HG03108 (cell line): Measurements from ENCODE around the gene PNMA8C.
"Not testable (repeated sequence)": the region's sequence is repeated elsewhere in the genome, so short reads cannot be mapped to it uniquely, and the experiment has no call there.

Experiments used
- ATAC-seq: cut with Tn5 transposase; IDR thresholded peaks from one replicate; pipeline ENCODE4 v1.9.1; 2021; ENCODE audit warnings: moderate library complexity; ENCODE audit not compliant: unreplicated experiment

Gene PNMA8C

DNA sequence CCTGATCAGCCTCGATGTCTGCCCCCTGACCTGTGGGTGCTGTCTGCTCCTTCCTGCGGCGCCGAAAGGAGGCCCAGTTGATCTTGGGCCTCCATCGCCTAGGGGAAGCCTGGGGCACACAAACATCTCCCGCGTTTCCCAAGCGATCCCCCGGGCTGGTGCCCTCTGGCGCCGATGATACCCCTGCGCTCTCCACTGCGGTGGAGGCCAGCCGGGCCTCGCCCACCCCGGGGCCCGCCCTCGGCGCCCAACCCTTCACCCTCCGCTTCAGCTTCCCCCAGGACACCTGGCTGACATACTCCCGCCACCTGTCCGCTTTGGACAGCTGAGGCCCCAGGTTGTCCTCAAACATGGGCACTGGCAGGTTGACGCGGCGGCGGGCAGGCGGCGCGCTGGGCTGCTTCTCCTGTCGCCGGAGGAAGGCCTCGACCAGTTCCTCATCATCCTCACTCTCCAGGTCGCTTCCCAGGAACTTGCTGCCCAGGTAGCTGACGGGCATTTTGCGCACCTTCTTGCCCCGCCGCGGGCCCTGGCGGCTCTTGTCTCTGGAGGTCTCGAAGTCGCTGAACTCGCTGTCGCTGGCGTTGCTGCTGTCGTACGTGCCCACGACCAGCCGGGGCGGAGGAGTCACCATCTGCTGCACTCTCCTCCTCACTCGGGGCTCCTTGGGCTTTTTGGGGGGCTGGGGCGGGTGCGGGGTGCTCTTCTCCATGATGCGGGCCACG, 16.6 kb downstream of the PNMA8C start:
- ATAC-seq, result no peak

DNA sequence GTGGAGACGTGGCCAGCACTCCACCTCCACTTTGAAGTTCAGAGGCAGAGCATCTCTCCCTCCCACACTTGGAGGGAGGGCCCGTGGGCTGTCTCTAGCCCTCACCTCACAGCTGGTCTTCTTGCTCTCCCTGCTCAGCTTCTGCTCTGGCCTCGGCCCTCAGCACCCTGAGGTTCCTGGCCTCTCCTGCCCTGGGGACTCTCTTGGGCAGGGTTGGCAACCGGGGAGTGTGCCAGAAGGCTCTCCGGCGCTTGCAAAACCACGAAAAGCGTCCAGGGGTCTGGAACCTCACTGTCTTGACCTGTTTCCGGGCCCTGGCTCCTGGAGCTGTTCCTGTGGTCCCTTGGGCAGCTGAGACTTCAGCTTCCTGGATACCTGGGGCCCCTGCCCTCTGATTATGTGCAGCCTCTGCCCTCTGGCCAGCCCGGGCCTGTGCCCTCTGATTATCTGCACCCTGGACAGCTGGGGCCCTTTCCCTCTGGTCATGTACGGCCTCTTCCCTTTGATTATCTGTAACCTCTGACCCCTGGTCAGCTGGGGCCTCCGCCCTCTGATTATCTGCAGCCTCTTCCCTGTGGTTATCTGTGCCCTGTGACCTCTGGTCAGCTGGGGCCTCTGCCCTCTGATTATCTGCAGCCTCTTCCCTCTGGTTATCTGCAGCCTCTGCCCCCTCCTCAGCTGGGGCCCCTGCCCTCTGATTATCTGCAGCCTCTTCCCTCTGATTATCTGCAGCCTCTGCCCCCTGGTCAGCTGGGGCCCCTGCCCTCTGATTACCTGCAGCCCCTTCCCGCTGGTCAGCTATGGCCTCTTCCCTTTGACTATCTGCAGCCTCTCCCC, 17.4 kb downstream of the PNMA8C start:
- no peak for ATAC-seq

DNA sequence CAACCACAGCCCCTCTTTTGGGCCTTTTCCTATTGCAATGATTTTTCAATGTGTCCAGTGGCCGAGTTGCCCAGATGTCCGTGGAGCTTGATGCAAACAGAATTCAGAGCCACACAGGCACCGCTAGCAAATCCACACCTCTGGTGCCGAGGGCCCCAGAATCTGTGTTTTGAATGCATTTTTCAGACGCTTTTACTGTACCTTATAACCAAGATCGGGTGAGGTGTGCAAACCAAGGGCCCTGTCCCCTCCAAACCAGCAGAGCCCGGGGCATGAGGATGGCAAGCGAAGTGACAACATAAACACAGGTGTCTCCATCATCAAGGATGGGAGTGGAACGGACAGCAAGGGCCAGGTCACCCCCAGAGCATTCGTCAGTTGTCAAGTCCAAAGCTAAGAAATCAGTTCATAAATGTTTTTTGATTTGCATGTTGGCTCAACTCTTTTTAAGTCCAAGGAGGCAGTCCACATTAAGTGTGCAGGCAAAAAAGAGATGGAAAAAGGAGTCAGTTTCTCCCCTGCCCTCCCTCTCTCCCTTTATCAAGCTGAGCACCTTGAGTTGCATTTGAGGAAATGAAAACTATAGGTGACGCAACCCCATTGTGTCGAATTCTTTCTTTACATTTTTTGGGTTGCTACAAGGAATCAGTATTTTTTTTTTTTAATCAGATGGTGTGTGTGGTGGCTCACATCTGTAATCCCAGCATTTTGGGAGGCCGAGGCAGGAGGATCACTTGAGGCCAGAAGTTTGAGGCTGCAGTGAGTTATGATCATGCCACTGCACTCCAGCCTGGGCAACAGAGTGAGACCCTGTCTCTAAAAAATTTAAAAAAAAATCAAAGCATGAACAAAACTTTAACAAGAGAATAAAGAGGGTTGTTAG, 18.3 kb downstream of the PNMA8C start:
- no peak for ATAC-seq

DNA sequence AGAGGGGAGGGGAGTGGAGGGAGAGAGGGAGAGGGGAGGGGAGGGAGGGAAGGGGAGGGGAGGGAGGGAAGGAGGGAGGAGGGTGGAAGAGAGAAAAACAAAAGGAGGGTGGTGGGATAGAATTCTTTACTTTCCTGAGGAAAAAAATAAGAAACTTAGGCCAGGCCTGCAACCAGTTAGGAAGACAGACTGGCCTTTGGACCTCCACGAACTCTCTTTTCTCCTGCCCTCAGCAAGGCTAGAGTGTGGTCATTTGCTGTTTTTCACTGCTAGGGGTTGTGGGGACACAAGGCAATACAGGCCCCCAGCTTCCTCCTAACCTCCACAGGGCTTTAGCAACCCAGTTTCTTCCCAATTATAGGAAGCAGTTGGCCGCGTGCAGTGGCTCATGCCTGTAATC, 19.5 kb downstream of the PNMA8C start:
- ATAC-seq, result no peak

DNA sequence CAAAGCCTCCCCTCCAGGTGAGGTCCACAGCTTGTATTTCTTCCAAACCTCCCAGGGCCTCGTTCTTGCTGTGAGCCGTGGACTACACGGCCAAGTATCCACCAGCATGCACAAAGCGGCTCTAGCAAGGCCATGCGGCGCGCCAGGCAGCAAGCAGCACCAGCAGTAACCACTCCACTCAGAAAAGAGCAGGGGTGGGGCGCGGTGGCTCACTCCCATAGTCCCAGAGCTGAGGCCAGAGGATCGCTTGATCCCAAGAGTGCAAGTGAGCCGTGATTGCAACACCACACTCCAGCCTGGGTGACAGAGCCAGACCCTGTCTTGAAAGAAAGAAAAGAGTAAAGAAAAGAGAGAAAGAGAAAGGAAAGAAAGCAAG, 20.1 kb downstream of the PNMA8C start:
- ATAC-seq, result no peak

DNA sequence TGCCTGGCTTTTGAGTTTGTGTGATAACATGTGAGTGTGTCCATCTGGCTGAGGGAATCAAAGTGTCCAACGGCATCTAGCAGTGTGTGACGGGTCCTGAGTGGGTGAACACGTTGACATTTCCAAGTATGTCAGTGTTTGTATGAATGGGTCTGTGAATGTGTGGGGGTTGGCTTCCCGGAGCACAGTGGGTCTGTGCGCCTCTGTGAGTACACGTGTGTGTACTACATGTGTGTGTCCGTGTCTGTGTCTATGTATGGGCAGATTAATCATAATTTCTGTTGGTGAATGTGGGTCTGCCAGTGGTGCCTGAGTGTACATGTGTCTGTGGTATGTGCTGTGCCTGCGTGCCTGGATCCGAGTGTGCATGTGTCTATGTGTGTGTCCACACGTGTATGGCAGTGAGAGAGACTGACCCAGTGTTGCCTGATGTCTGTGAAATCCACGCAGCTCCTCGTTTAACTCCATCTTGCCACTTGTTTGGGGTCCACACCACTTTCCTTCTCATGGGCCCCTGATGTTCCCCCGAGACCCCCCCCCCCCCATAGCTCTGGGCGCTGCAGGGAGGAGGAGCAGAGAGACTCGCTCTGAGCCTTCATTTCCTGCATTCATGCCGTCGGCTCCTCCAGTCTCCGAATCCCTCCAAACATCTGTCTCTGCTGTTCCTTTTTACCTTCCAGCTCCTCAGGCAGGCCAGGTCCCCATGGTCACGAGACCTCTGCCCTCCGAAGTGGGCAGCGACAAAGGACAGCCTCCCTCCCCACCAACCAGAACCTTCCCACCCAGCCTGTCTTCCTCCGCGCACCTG, 20.7 kb downstream of the PNMA8C start:
- ATAC-seq, result no peak

DNA sequence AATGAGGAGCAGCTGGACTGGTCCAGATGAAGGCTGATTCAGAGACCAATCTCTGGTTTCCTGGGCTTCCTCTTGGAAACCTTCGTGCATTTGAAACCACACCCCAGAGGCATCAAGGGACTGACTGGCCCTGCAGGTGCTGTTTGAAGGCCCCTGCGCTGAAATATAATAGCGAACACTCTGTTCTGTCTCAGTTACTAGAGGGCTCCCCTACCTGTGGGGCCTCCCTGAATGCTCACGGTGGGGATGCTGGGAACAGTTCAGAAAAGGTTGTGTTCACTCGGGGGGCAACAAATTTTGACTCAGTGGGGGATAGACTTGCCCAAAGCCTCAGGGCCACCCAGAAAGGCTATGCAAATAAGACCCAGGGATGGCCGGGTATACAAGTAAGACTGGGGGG, 21.8 kb downstream of the PNMA8C start:
- no peak for ATAC-seq

DNA sequence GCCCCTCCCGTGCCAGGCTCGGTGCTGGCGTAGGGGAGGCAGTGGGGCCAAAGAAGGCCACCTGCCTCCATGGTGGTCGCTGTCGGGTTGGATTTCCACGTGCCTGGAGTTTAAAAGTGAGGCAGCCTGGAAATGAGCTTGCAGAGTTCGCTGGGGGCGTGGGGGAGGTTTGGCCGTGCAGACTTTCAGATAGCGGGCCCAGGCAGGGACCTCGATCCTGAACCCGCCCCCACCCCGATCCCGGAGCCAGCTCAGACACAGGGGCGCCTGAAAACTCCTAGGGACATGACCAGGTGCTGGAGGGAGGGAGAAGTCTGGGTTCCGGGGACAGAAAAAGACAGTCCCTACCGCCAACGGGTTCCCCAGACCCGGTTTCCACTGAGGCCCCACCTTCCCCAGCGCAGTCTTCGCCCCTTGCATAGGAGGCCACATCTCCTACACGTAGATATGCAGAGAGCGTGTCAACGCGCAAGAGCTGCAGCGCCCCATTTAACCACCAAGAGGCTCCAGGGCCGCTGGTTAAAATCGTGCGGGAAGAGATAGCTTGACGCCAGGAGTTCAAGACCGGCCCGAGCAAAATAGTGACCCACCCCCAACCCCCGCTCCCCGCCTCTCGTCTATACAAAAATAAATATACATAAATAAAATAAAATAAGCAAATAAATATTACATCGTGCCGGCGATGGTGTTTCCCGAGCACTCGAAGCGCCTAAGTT, 23.8 kb downstream of the PNMA8C start:
- no peak for ATAC-seq

DNA sequence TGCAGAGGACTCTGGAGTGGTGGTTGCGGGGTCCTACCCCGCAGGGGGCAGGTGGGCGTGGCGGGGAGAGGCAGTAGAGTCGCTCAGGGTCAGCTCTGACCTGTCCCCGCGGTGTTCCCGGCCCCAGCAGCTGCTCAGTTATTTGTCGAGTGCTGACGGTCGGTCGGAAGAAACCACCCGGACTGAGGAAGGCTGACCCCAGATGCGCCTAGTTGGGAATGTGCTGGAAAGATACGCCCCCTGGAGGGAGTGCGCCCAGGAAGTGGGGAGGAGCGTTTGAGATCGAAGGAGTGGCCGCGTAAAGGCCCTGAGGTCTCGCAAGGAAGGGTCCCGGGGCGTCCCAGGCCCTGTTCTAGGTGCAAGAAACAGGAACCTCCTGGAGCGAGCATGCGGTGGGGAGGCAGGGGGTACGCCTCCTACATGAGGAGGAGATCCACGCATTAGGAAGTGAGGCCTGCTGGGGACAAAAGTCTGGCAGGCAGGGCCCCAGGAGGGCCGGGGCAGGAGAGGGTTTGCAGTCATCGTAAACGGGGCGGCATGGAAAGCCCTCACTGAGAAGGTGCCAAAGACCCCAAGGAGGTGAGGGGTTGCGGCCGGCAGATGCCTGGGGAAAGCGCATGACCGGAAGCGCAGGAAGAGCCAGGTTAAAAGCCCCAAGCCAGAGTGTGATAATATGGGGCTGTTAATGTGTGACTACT, 24.5 kb downstream of the PNMA8C start:
- no peak for ATAC-seq

DNA sequence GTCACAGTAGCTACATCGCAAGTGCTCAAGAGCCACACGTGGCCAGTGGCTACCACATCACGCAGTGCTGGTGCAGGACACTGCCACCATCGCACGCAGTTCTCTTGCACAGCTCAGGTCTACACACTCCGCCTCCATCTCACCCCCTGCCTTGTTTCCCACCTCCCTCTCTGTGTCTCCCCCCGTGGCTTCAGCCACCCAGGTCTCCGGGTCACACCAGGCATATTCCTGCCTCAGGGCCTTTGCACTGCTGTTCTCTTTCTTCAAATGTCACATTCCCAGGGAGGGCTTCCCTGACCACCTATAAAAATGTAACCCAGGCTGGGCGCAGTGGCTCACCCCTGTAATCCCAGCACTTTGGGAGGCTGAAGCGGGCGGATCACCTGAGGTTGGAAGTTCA, 26.0 kb downstream of the PNMA8C start:
- no peak for ATAC-seq

DNA sequence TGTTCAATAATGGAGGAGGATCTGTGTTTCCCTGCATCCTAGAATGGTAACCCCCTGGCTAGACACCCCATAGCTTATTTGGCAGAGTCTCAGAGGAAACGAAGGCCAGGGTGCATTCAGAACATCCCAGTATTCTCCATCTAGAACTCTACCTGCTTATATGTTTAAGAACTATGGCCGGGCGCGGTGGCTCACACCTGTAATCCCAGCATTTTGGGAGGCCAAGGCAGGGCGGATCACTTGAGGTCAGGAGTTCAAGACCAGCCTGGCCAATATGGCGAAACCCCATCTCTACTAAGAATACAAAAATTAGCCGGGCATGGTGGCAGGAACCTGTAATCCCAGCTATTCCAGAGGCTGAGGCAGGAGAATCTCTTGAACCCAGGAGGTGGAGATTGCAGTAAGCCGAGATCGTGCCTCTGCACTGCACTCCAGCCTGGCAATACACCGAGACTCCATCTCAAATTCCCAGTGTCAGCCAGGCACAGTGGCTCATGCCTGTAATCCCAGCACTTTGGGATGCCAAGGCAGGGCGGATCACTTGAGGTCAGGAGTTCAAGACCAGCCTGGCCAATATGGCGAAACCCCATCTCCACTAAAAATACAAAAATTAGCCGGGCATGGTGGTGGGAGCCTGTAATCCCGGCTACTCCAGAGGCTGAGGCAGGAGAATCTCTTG, 30.8 kb downstream of the PNMA8C start:
- ATAC-seq, result not testable (repeated sequence)

DNA sequence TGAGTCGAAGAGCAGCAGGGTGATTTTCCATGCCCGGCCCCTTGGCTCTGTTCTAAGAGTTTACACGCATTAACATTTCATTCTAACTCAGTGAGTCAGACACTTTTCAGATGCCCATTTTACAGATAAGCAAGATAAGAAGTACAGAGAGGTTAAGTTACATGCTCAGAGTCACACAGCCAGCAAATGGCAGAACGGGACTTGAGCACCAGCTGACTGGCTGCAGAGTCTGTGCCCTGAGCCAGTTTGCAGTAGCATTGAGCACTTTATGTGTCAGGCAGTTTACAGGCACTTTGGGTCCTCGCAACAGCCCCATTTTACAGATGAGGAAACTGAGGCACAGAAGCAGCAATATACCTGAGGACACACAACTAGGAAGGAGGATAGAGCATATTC, 34.3 kb downstream of the PNMA8C start:
- no peak for ATAC-seq

DNA sequence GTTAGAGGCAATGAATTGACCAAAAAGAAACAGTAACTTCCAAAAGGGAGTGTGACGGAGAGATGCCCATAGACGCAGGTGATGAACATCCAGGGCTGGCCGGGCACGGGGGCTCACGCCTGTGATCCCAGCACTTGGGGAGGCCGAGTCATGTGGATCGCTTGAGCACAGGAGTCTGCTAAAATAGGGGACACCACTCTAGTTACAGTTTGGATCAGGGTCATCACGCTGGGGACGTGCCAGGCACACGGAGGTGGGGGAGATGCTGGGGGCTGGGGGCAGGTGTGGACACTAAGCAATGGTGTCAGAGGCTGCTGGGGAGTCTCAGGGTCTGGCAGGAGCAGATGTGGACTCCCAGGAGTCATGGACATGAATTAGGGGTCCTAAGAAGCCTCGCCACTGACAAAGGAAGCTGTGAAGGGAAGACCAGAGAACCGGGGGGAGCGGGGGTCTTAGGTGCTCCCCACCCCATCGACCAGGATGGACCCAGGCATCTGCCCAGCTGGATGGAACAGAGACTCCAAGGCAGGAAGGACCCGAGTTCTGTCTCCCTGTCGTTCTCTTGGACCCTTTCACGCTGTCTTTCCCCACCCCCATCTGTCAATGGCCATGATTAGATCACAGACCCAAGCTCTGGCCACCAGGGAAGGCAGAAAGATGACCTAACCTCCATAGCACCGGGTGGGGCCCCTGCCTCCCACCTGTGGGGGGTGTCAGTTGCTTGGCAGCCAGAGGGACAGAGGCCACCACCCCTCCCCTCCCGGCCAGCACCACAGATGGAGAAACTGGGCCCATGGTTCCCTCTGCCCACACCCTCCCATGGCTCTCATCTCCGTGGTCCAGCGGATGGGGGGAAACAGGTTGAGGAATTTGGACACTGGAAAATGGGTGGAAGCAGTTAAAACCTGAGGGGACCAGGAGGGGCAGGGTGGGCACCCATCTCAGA, 35.0 kb downstream of the PNMA8C start:
- ATAC-seq, result no peak

DNA sequence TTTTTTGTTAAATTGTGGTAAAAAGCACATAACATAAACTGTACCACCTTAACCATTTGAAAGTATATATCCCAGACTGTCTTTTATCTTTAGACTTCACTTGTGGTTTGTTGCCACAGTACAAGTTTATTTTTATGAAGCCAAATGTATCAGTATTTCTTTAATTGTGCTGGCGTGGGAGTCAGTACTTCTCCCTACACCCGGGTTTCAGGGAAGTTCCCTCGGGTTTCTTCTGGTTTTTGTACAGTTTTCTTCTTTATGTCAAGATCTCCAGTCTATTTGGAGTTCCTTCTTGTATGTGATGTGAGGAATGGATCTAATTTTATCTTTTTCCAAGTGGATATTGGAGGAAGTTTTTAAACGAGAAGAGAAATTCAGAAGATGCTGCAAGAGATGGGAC, 35.9 kb downstream of the PNMA8C start:
- no peak for ATAC-seq

DNA sequence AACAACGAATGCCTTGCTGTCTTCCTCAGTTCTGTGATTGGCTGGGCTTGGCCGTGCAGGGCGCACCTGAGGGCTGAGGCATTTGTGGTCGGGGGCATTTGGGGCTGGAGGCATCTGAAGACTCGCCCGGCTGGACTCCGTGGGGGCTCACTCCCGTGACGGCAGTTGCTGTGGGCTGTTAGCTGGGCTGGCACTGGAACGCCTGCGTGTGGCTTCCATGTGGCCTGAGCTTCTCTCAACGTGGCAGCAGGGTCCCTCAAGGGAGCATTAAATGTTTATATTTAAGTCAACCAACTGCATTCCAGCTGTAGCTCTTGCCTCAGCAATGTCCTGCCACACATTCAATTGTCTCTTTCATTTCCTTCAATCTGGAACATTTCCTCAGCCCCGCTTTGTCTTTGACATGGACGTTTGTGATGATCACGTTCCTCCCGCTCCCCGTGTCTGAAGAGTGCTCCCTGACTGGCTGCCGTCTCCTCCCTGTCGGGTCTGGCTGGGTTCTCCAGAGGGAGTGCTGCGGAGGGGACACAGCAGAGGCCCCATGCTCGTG, 36.4 kb downstream of the PNMA8C start:
- no peak for ATAC-seq

DNA sequence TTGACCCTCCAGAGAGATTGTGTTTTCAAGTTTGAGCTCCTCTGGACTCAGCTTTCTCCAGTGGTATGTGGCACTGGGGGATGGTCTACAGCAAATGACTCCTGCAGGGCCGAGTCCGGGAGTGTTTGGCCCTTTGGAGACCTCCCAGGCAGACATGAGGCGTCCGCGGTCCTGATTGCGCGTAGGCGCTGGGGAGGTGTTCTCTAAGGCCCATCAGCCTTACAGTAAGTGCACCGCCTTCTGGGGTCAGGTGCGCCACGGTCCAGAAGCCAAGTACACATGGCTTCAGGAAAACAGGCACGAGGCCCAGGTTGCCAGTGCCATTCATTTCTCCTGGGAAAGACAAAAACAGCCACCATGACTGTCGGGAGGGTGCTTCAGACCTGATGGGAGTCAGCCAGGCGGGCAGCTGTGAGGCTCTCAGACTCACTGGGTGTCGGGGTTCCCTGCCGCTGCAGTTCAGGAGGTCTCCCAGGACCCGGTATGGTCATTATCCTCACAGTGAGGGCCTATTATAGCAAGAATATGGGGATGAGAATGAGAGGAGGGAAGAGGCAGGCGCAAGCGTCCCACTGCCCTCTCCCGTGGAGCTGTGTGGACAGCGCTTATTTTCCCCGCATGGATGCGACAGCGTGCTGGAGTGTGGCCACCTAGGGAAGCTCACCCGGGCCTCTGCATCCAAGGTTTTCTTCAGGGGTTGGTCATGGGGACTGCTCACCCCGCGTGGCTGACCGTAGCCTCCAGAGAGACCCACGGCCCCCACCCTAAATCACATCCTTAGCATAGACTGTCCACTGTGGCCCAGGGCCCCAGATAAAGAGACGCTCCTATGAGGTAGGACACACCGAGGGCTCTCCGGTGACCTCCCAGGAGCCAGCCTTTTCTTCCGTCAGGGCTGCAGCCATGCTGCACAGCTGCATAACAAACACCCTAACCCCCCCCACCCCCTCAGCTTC, 37.2 kb downstream of the PNMA8C start:
- no peak for ATAC-seq
